Coronary artery (tissue), 2 donors: ENCODE results near the gene MACROH2A1.

Source experiments
- DNase-seq: peaks from one replicate; pipeline ENCODE4 v3.0.0-alpha.2; 2017; ENCODE audit warnings: low spot score
- H3K27ac ChIP-seq, 2 donors: fragments of 200-600 bp; sonication (generic); one replicate each; pipeline ENCODE4 v1.5.1; 2016 to 2019
- H3K4me3 ChIP-seq: fragments of 200-600 bp; sonication (generic); 2 replicates; pipeline ENCODE4 v1.5.1; 2016; ENCODE audit warnings: mild to moderate bottlenecking, moderate library complexity
- TF ChIP-seq, protein P1 (sequence below): fragments of 200-600 bp; sonication (generic); IDR thresholded peaks from one replicate; pipeline ENCODE4 v1.5.1; 2019; ENCODE audit warnings: antibody characterized with exemption

Gene MACROH2A1

DNA sequence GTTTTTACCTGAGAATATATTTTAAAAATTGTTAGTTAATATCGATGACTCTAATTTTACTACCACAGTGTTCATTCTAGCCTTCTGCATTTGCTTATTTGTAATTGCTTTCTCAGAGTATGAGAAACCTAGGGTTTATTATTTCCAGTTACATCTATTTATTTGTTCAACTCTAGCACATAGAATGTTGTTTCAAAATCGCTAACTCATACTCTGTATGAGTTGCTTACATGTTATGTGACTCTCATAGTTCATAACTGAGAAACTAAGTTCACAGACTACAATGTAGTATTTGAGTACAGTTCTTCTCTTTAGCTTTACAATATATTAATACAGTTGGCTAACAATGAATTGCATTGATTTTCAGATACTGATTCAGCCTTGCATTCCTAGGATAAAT lies 103.2 kb downstream of the MACROH2A1 start:
- TF ChIP-seq, protein P1, sequence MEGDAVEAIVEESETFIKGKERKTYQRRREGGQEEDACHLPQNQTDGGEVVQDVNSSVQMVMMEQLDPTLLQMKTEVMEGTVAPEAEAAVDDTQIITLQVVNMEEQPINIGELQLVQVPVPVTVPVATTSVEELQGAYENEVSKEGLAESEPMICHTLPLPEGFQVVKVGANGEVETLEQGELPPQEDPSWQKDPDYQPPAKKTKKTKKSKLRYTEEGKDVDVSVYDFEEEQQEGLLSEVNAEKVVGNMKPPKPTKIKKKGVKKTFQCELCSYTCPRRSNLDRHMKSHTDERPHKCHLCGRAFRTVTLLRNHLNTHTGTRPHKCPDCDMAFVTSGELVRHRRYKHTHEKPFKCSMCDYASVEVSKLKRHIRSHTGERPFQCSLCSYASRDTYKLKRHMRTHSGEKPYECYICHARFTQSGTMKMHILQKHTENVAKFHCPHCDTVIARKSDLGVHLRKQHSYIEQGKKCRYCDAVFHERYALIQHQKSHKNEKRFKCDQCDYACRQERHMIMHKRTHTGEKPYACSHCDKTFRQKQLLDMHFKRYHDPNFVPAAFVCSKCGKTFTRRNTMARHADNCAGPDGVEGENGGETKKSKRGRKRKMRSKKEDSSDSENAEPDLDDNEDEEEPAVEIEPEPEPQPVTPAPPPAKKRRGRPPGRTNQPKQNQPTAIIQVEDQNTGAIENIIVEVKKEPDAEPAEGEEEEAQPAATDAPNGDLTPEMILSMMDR, result no peak
- Histone ChIP-seq H3K4me3 (no peak overlapping the region), H3K27ac (no peak overlapping the region)
- no peak for DNase-seq

DNA sequence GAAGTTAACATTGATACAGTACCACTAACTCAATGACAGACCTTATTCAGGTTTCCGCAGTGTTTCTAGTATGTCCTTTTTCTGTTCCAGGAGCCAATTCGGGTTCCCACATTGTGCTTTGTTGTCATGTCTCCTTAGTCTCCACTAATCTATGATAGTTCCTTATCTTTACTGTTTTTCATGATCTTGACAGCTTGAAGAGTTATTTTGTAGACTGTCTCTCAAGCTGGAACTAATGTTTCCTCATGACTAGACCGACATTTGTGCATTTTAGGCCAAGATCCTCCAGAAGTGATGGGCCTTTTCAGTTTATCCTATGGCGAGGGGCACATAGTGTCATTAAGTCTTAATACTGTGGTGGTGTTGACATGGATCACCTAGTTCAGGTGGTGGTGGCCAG lies 104.2 kb downstream of the MACROH2A1 start:
- TF ChIP-seq, protein P1, result no peak
- no peak overlapping the region for H3K27ac ChIP-seq
- DNase-seq, result no peak
- no peak overlapping the region for H3K4me3 ChIP-seq

DNA sequence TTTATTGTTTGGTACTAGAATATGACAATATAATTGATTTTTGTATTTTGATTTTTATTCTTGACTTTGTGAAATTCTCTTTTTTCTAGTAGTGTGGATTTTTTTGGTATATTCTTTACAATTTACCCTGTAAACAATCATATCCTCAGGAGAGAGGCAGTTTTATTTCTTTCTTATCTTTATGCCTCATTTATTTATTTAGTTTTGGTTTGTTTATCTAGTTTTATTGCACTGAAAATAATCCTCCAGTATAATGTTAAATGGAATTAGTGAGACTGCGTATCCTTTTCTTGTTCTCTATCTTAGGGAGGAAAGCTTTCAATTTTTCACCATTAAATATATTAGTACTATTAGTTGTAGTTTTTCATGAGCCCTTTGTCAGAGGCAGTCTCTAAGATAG lies 109.4 kb downstream of the MACROH2A1 start:
- no peak for DNase-seq
- Histone ChIP-seq H3K27ac (no peak overlapping the region), H3K4me3 (no peak overlapping the region)
- TF ChIP-seq, protein P1, result no peak

- TF ChIP-seq, protein P1, result no peak
- H3K27ac ChIP-seq, result no peak overlapping the region
- DNase-seq, result no peak
Measured at GRCh38 chr5:135287551-135287950, 111.5 kb downstream of the MACROH2A1 start.

More at GRCh38 chr5:135287551-135287950, 111.5 kb downstream of the MACROH2A1 start:
- H3K4me3 ChIP-seq, result no peak overlapping the region
